ENCODE results near the gene ATP6V1G1.

- peak in 10 of 11 experiments; percentile 33 to 72 (median 58) for TF ChIP-seq CTCF (IDR thresholded peaks at IDR 0.05 in 8 of 11, conservative IDR thresholded peaks at IDR 0.05 in 3 of 11)
- TF ChIP-seq POLR2A (IDR thresholded peaks at IDR 0.05) = no peak
- peak in 1 of 3 donors; percentile 55 for TF ChIP-seq POLR2AphosphoS5 (IDR thresholded peaks at IDR 0.05)
These were observed 4.8 kb downstream of the ATP6V1G1 start for GRCh38 chr9:114592356-114592755.
